Endothelial cell (in vitro differentiated cells): Measurements from ENCODE around the gene SPACA9. TPM values are rescaled to one million over a fixed set of nuclear protein-coding genes. Genes with fewer than 3 reads are reported as not detected.

Source experiments
- DNase-seq: peaks from one replicate; pipeline ENCODE4 v3.0.0; 2021; ENCODE audit warnings: low spot score
- H3K27ac Mint-ChIP-seq: one replicate; pipeline ENCODE4 v1.8.0; 2021; ENCODE audit warnings: mixed read lengths, inconsistent platforms; ENCODE audit not compliant: unreplicated experiment
- H3K27me3 Mint-ChIP-seq: one replicate; pipeline ENCODE4 v1.8.0; 2021; ENCODE audit warnings: mild to moderate bottlenecking, moderate library complexity, mixed read lengths, inconsistent platforms; ENCODE audit not compliant: unreplicated experiment
- H3K36me3 Mint-ChIP-seq: one replicate; pipeline ENCODE4 v1.8.0; 2021; ENCODE audit warnings: mild to moderate bottlenecking, low read depth, mixed read lengths, inconsistent platforms; ENCODE audit not compliant: unreplicated experiment
- H3K4me1 Mint-ChIP-seq: one replicate; pipeline ENCODE4 v1.8.0; 2021; ENCODE audit warnings: mild to moderate bottlenecking, mixed read lengths, inconsistent platforms; ENCODE audit not compliant: unreplicated experiment
- H3K4me3 Mint-ChIP-seq: one replicate; pipeline ENCODE4 v1.8.0; 2021; ENCODE audit warnings: mild to moderate bottlenecking, mixed read lengths, inconsistent platforms; ENCODE audit not compliant: unreplicated experiment
- H3K9me3 Mint-ChIP-seq: one replicate; pipeline ENCODE4 v1.8.0; 2021; ENCODE audit warnings: mixed read lengths, inconsistent platforms; ENCODE audit not compliant: unreplicated experiment
- total RNA-seq: library from RNA; stranded (reverse); fragmentation: NEBNext Ultra II Directional; extraction: Animal tissue kit (Norgen Biotek cat#: 25700); gene quantifications from one replicate; pipeline ENCODE4 v1.2.1, GENCODE V29; 2021; ENCODE audit not compliant: unreplicated experiment
- TF ChIP-seq, protein P1 (sequence below): fragments of 200-600 bp; sonication (generic); IDR thresholded peaks from one replicate; pipeline ENCODE4 v1.5.0; 2021; ENCODE audit warnings: antibody characterized with exemption; ENCODE audit not compliant: unreplicated experiment

The SPACA9 gene
- total RNA-seq, 1 donor from 2014 or later: 2.7 TPM

DNA sequence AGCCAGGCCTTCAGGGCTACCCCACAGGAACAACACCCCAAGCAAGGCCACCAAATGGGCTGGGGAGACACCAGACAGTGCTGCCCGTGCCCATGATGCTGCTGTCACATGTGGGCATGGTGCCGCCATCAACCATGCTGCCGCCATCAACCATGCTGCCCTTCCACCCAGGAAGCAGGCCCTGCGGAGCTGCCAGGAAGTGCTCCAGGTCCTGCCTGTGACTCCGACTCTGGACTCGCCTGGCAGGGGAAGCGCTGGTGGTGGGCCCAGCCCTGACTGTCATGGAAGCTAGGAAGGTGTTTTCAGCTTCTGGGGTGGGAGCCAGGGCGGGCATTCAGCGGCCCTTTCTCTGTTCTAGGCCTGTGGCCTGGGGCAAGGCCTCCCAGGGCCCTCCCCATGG, 9.4 kb upstream of the SPACA9 start:
- H3K9me3 Mint-ChIP-seq: no peaks in the 10 kb centered on the region
- H3K4me1 Mint-ChIP-seq: no peaks in the 10 kb centered on the region
- no peak overlapping the region for H3K27ac Mint-ChIP-seq
- H3K36me3 Mint-ChIP-seq: no peaks in the 10 kb centered on the region
- peaks cover 2% of the 10 kb centered on the region for H3K27me3 Mint-ChIP-seq
- no peak for DNase-seq
- H3K4me3 Mint-ChIP-seq: no peak overlapping the region
- TF ChIP-seq, protein P1, sequence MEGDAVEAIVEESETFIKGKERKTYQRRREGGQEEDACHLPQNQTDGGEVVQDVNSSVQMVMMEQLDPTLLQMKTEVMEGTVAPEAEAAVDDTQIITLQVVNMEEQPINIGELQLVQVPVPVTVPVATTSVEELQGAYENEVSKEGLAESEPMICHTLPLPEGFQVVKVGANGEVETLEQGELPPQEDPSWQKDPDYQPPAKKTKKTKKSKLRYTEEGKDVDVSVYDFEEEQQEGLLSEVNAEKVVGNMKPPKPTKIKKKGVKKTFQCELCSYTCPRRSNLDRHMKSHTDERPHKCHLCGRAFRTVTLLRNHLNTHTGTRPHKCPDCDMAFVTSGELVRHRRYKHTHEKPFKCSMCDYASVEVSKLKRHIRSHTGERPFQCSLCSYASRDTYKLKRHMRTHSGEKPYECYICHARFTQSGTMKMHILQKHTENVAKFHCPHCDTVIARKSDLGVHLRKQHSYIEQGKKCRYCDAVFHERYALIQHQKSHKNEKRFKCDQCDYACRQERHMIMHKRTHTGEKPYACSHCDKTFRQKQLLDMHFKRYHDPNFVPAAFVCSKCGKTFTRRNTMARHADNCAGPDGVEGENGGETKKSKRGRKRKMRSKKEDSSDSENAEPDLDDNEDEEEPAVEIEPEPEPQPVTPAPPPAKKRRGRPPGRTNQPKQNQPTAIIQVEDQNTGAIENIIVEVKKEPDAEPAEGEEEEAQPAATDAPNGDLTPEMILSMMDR: no peak

DNA sequence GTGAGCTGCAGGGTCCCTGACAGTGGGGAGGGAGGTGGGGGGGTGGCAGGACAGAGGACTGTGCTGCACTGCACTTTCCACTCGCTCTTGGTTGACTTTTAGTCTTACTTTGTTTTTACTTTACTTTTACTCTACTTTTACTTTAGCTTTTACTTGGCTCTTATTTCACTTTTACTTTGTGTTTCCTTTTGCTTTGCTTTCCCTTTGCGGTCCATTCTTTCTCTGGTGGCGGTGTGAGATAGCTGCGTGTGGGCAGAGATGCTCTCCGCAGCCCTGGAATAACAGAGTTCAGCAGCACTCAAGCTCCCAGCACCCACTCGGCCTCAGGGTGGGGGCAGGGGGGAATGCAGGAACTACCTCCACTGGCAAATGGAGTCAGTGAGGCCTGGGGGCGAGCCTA, 5.3 kb upstream of the SPACA9 start:
- H3K4me3 Mint-ChIP-seq: no peak overlapping the region
- H3K4me1 Mint-ChIP-seq: no peaks in the 10 kb centered on the region
- TF ChIP-seq, protein P1: no peak
- H3K27ac Mint-ChIP-seq: peak overlapping the region; percentile 9
- no peaks in the 10 kb centered on the region for H3K36me3 Mint-ChIP-seq
- H3K9me3 Mint-ChIP-seq: no peaks in the 10 kb centered on the region
- no peak for DNase-seq
- no peaks in the 10 kb centered on the region for H3K27me3 Mint-ChIP-seq

GRCh38 chr9:132875159-132875558, 3.5 kb upstream of the SPACA9 start:
- H3K4me3 Mint-ChIP-seq: no peak overlapping the region
- no peaks in the 10 kb centered on the region for H3K9me3 Mint-ChIP-seq
- no peak overlapping the region for H3K27ac Mint-ChIP-seq
- no peak for DNase-seq
- TF ChIP-seq, protein P1: no peak
- no peaks in the 10 kb centered on the region for H3K36me3 Mint-ChIP-seq
- peaks cover 5% of the 10 kb centered on the region for H3K27me3 Mint-ChIP-seq
- H3K4me1 Mint-ChIP-seq: peaks cover 4% of the 10 kb centered on the region

- no peak for DNase-seq
- TF ChIP-seq, protein P1: no peak
- peaks cover 4% of the 10 kb centered on the region for H3K4me1 Mint-ChIP-seq
- no peaks in the 10 kb centered on the region for H3K9me3 Mint-ChIP-seq
- H3K36me3 Mint-ChIP-seq: no peaks in the 10 kb centered on the region
- peak overlapping the region; percentile 59 for H3K4me3 Mint-ChIP-seq
- H3K27ac Mint-ChIP-seq: no peak overlapping the region
- peaks cover 5% of the 10 kb centered on the region for H3K27me3 Mint-ChIP-seq
Observed at GRCh38 chr9:132876849-132877248, 1.8 kb upstream of the SPACA9 start.

DNA sequence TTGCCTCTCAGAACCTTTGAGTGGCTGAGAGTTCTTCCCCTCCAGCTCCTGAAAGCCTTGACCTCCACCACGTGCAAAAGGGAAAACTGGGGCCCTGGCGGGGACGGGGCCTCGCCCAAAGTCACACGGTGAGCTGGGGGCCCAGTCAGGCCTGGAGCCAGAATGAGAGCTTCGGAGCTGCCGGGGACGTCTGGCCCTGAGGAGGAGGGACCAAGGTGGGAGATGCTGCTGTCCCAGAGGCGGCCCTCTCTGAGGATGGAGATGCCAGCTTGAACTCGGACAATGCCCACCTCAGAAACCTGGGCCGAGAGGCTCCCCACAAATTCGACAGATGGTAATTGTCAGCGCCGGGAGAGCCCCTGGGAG, 1.3 kb upstream of the SPACA9 start:
- DNase-seq: no peak
- TF ChIP-seq, protein P1: no peak
- Mint-ChIP-seq H3K36me3 (no peaks in the 10 kb centered on the region), H3K27ac (no peak overlapping the region), H3K9me3 (no peaks in the 10 kb centered on the region), H3K4me3 (peak overlapping the region; percentile 86), H3K4me1 (peaks cover 4% of the 10 kb centered on the region), H3K27me3 (peaks cover 5% of the 10 kb centered on the region)
